GM23338 (cell line): ENCODE measurements around the gene RAB27B.

Source experiments
- CREB1 ChIP-seq: fragments of 250-450 bp; sonication (Bioruptor Pico); IDR thresholded peaks from 2 replicates; pipeline ENCODE4 v1.5.0; 2020; ENCODE audit warnings: low read depth, mild to moderate bottlenecking, moderate library complexity
- CTCF ChIP-seq, 2 experiments: fragments of 200-600 bp in 1 of 2; sonication (generic) in 1 of 2; conservative IDR thresholded peaks; 2 replicates each; pipeline versions ENCODE4 v1.5.1 to v1.6.1; 2016 to 2017; ENCODE audit warnings: antibody characterized with exemption in 2 of 2, low read depth in 2 of 2, mild to moderate bottlenecking in 2 of 2, moderate library complexity in 1 of 2
- ETS1 ChIP-seq: IDR thresholded peaks from 2 replicates; pipeline ENCODE4 v1.6.1; 2016; ENCODE audit warnings: antibody characterized with exemption
- EZH2 ChIP-seq: fragments of 200-600 bp; sonication (generic); IDR thresholded peaks from one replicate; pipeline ENCODE4 v1.8.0; 2017; ENCODE audit warnings: antibody characterized with exemption, mild to moderate bottlenecking, low read depth; ENCODE audit not compliant: unreplicated experiment
- EZH2phosphoT487 ChIP-seq: fragments of 200-600 bp; sonication (generic); IDR thresholded peaks from one replicate; pipeline ENCODE4 v1.8.1; 2018; ENCODE audit warnings: antibody characterized with exemption; ENCODE audit not compliant: unreplicated experiment
- JUNB ChIP-seq: IDR thresholded peaks from one replicate; pipeline ENCODE4 v1.6.1; 2016; ENCODE audit warnings: antibody characterized with exemption; ENCODE audit not compliant: unreplicated experiment
- POLR2AphosphoS5 ChIP-seq: IDR thresholded peaks from 2 replicates; pipeline ENCODE4 v1.6.1; 2016; ENCODE audit warnings: antibody characterized with exemption, low read depth
- REST ChIP-seq: IDR thresholded peaks from one replicate; pipeline ENCODE4 v1.6.1; 2018; ENCODE audit warnings: antibody characterized with exemption; ENCODE audit not compliant: unreplicated experiment
- ZNF331 ChIP-seq: fragments of 250-450 bp; sonication (Bioruptor Pico); IDR thresholded peaks from 2 replicates; pipeline ENCODE4 v1.5.0; 2020; ENCODE audit warnings: low read depth, mild to moderate bottlenecking, moderate library complexity

GRCh38 chr18:54815086-54815485, 13.2 kb upstream of the RAB27B start:
- TF ChIP-seq CTCF (conservative IDR thresholded peaks at IDR 0.05; ENCODE audit: low read depth in 2 of 2) (no peak), EZH2phosphoT487 (no peak), JUNB (no peak), POLR2AphosphoS5 (no peak), REST (no peak), CREB1 (CRISPR knock-in tag) (no peak), EZH2 (no peak), ZNF331 (CRISPR knock-in tag) (no peak), ETS1 (no peak)
